Measurements from ENCODE around the gene STXBP2. TPM values are rescaled to one million over a fixed set of nuclear protein-coding genes. Genes with fewer than 3 reads are reported as not detected.

Gene STXBP2
- total and polyA plus RNA-seq, 9 of the 15 experiments (the other 6 are each of a cell fraction or from before 2014, with no cell fraction given), result 2.5 to 163 (median 71.3) TPM

DNA sequence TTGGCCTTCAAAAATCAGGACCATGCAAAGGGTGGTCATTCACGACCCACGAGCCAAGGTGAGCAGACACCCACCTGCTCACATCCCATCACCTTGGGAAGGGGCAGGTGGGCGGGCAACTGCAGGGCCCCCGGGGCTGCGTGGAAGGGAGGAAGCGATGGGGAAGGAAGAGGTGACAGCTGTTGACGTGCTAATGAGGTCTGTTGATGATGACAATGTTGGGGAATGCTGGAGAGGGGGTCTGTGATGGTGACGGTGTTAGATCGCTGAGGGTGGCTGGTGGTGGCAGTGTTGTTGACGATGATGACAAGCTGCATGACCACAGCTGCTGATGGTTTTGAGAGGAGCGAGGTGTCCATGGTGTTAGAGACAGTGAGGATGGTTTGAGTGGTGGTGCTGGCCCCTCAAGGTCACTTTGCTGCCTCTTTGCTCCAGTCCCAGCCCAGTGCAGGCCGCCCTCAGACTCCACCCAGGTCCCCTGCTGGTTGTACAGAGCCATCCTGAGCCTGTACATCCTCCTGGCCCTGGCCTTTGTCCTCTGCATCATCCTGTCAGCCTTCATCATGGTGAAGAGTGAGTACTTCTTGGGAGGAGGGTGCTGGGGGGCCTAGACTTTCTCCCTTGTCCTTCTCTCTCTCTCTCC lies 40.9 kb downstream of the STXBP2 start (continued):
- TF ChIP-seq CBX8 (IDR thresholded peaks at IDR 0.05; ENCODE audit: borderline replicate concordance, extremely low read depth, low read depth, low read length, poor library complexity, severe bottlenecking) (no peak), PTTG1 (tag; IDR thresholded peaks at IDR 0.05; ENCODE audit: low read depth) (no peak), SMARCA5 (IDR thresholded peaks at IDR 0.05) (no peak), GATA2 (CRISPR knock-in tag; IDR thresholded peaks at IDR 0.05) (no peak), CTBP1 (IDR thresholded peaks at IDR 0.05; ENCODE audit: borderline replicate concordance) (peak; percentile 89; the same call in 1 of the 2 replicates), ZBED1 (IDR thresholded peaks at IDR 0.05) (no peak), ELF1 (tag; IDR thresholded peaks at IDR 0.05) (no peak), DACH1 (IDR thresholded peaks at IDR 0.05; ENCODE audit: partially characterized antibody) (no peak), ZNF584 (CRISPR knock-in tag; IDR thresholded peaks at IDR 0.05; ENCODE audit: low read depth) (no peak), C11orf30 (IDR thresholded peaks at IDR 0.05; ENCODE audit: low read depth) (no peak)
- TF ChIP-seq, protein P1, sequence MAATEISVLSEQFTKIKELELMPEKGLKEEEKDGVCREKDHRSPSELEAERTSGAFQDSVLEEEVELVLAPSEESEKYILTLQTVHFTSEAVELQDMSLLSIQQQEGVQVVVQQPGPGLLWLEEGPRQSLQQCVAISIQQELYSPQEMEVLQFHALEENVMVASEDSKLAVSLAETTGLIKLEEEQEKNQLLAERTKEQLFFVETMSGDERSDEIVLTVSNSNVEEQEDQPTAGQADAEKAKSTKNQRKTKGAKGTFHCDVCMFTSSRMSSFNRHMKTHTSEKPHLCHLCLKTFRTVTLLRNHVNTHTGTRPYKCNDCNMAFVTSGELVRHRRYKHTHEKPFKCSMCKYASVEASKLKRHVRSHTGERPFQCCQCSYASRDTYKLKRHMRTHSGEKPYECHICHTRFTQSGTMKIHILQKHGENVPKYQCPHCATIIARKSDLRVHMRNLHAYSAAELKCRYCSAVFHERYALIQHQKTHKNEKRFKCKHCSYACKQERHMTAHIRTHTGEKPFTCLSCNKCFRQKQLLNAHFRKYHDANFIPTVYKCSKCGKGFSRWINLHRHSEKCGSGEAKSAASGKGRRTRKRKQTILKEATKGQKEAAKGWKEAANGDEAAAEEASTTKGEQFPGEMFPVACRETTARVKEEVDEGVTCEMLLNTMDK (IDR thresholded peaks at IDR 0.05; ENCODE audit: borderline replicate concordance, insufficient read depth, low read depth, low read length, poor library complexity, severe bottlenecking), result peak; percentile 7
